Measurements from ENCODE around the gene HLCS. TPM values are rescaled to one million over a fixed set of nuclear protein-coding genes. Genes with fewer than 3 reads are reported as not detected.

The HLCS gene
- total and polyA plus RNA-seq, 2 of the 8 experiments (the other 6 are each of a cell fraction or from before 2014, with no cell fraction given), result 4.7 to 12.2 TPM

DNA sequence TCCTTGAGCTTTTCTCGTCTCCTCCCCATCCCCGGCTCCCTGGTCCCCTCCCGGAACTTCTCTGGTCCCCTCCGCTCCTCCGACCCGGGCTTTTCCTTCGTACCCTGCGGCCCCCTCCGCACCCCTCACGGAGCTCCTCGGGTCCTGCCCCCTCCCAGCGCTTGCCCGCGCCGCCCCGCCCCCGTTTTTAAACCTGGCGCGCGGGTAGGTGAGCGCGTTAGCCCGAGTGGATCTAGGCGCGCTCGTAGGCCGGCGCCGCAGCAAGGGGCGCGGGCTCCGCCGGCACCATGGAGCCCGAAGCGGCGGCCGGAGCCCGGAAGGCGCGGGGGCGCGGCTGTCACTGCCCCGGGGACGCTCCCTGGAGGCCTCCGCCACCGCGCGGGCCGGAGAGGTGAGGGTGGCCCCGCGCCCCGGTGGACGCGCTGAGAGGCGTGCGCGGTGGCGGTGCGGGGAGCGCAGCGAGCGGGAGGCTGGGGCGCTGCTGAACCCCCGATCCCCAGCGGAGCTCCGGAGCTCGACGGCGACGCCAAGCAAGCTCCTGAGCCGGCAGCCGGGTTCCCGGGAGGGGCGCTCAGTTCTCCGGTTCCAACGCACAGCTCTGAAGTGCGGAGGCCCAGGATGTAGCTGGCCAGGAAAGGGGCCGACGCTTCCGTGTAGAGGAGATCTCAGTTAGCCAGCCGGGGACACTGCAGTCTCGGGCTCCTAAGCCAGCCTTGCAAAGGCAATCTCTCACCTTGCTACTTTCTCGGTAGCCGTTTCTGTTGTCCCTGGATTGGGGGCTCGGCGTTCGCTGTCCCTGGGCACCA is 40.2 kb upstream of the HLCS start, which contains the start of gene RIPPLY3:
Gene RIPPLY3, plus strand, starts transcription at position 217 of the 806 bp plus-strand sequence. Its CDS starts 71 bp downstream, at position 288.
- H2AK5ac ChIP-seq (ENCODE audit: low read depth, low read length), result no peak within 1 kb of the TSS
- H3K4me2 ChIP-seq (ENCODE audit: insufficient read depth in 1 of 2, low read depth in 2 of 2, low read length in 2 of 2), result peak within 1 kb of the TSS; percentile 56 to 69
- H3K4me1 ChIP-seq (replicated peaks in 1 of 4; ENCODE audit: control insufficient read depth in 3 of 4, insufficient read depth in 4 of 4, low read length in 3 of 4), result peaks cover 0 to 8% (median 0%) of the 10 kb centered on the region in 4 experiments; a peak in 2 of 7 replicates
- 0 out of 2 replicates have a peak within 1 kb of the TSS, but pooled peaks have one; percentile 55 for H3K18ac ChIP-seq (ENCODE audit: extremely low read depth, low read length)
- peak within 1 kb of the TSS; percentile 65 for H4K91ac ChIP-seq (replicated peaks; ENCODE audit: insufficient read length, low read length)
- H3K79me1 ChIP-seq (ENCODE audit: low read depth, low read length), result no peaks in the 10 kb centered on the region
- H4K8ac ChIP-seq (ENCODE audit: extremely low read depth, insufficient read depth, low read length), result peak within 1 kb of the TSS; percentile 80
- no peaks in the 10 kb centered on the region for H4K20me1 ChIP-seq (replicated peaks in 1 of 2; ENCODE audit: control insufficient read depth in 1 of 2, insufficient read depth in 2 of 2, low read length in 2 of 2)
- no peak within 1 kb of the TSS for H2BK5ac ChIP-seq (ENCODE audit: low read depth, low read length)
- H3K56ac ChIP-seq (replicated peaks; ENCODE audit: insufficient read length, low read depth, low read length), result peak within 1 kb of the TSS; percentile 19
- WGBS, 2 experiments (ENCODE audit: extremely low coverage in 1 of 2, insufficient coverage in 1 of 2, insufficient read length in 1 of 2, insufficient replicate concordance in 2 of 2, low coverage in 1 of 2, low lambda C conversion rate in 2 of 2, missing lambda C conversion rate in 1 of 2), result 7% methylated on average over 31 of the region's 87 CpGs; no CpG with 5 or more reads in 1 of the 2 experiments
- H4K5ac ChIP-seq (ENCODE audit: insufficient read length, low read depth, low read length), result no peak within 1 kb of the TSS
- no peak within 1 kb of the TSS for H3K4ac ChIP-seq (replicated peaks; ENCODE audit: insufficient read length, low read depth, low read length)
- H3K27ac ChIP-seq (ENCODE audit: low read depth, low read length), result no peak within 1 kb of the TSS
- H2BK20ac ChIP-seq (ENCODE audit: low read length), result no peak within 1 kb of the TSS
- POLR2A ChIA-PET (ENCODE audit: partially characterized antibody), result interaction anchor here (0.7 to 3.3 kb wide), 8 partner anchors 13 to 116 kb away, joined by 3 to 14 read pairs (median 3); partner anchors contain the start of genes PIGP and TTC3
- H3K23ac ChIP-seq (ENCODE audit: insufficient read length), result no peak within 1 kb of the TSS
- H3K36me3 ChIP-seq (ENCODE audit: control insufficient read depth in 2 of 4, insufficient read depth in 4 of 4, low read length in 3 of 4), result no peaks in the 10 kb centered on the region
- TF ChIP-seq KDM4A (IDR thresholded peaks at IDR 0.05; ENCODE audit: low read depth, low read length, severe bottlenecking), result peak; percentile 64
- TF ChIP-seq GABPA (IDR thresholded peaks at IDR 0.05; ENCODE audit: borderline replicate concordance, insufficient read depth, low read length), result 0 out of 2 replicates have a peak, but pooled peaks have one; percentile 12
- 0 out of 4 replicates have a peak, but pooled peaks of 1 of the 2 experiments have one; percentile 17 for TF ChIP-seq SIN3A (conservative IDR thresholded peaks at IDR 0.05 in 1 of 2, IDR thresholded peaks at IDR 0.05 in 1 of 2; ENCODE audit: low read depth in 1 of 2, low read length in 2 of 2)
- no peak for TF ChIP-seq JUND (IDR thresholded peaks at IDR 0.05; ENCODE audit: low read length)
- TF ChIP-seq SP1 (IDR thresholded peaks at IDR 0.05; ENCODE audit: low read depth, low read length), result no peak
- no peak for TF ChIP-seq RXRA (IDR thresholded peaks at IDR 0.05; ENCODE audit: insufficient read depth, low read depth, low read length)
- TF ChIP-seq GTF2F1 (IDR thresholded peaks at IDR 0.05; ENCODE audit: borderline replicate concordance, low read depth, low read length), result no peak
- no peak within 1 kb of the TSS for H2BK120ac ChIP-seq (replicated peaks; ENCODE audit: low read depth, low read length)
- peak within 1 kb of the TSS; percentile 40 to 68 (median 56) for H3K4me3 ChIP-seq (ENCODE audit: extremely low read depth in 1 of 4, insufficient read depth in 2 of 4, low read depth in 3 of 4, low read length in 4 of 4)
- no peak within 1 kb of the TSS for H3K14ac ChIP-seq (ENCODE audit: insufficient read length)
- no peak for FAIRE-seq
- H2BK15ac ChIP-seq (ENCODE audit: low read length), result peak within 1 kb of the TSS; percentile 19; the same call in 1 of the 2 replicates
- peak in 1 of 2 experiments; percentile 70 for DNase-seq (ENCODE audit: low read depth in 1 of 2, low spot score in 2 of 2)
- H2AFZ ChIP-seq (ENCODE audit: low read length), result peak within 1 kb of the TSS; percentile 65
- H3K9ac ChIP-seq (replicated peaks in 1 of 4; ENCODE audit: extremely low read depth in 1 of 4, low read depth in 3 of 4, low read length in 3 of 4), result 0 out of 7 replicates have a peak within 1 kb of the TSS, but pooled peaks of 1 of the 4 experiments have one; percentile 2
- H3K79me2 ChIP-seq (ENCODE audit: control insufficient read depth in 1 of 2, insufficient read depth in 2 of 2, low read length in 2 of 2), result no peaks in the 10 kb centered on the region
- CTCF ChIA-PET (ENCODE audit: partially characterized antibody), result interaction anchor here (0.8 to 1.9 kb wide), 7 partner anchors 8 to 25 kb away, joined by 3 to 9 read pairs (median 4); no protein-coding TSS in a partner anchor
- H2BK12ac ChIP-seq (ENCODE audit: low read depth, low read length), result 0 out of 2 replicates have a peak within 1 kb of the TSS, but pooled peaks have one; percentile 50
- peaks cover 12% of the 10 kb centered on the region; the same call in 1 of the 2 replicates for H3K23me2 ChIP-seq (ENCODE audit: low read depth, low read length)
- no peaks in the 10 kb centered on the region for H3K9me3 ChIP-seq (ENCODE audit: insufficient read depth in 2 of 2, low read depth in 1 of 2, low read length in 1 of 2)
- peaks cover 5 to 37% (median 27%) of the 10 kb centered on the region in 4 experiments for H3K27me3 ChIP-seq (replicated peaks in 1 of 4; ENCODE audit: control insufficient read depth in 3 of 4, extremely low read depth in 1 of 4, insufficient read depth in 3 of 4, low read length in 3 of 4)

All from H1 (cell line).